Ovary (tissue), 3 donors: ENCODE results near the gene PROK2.

Experiments used
- EP300 ChIP-seq: sonication (generic); formaldehyde crosslinking; IDR thresholded peaks from one replicate; pipeline ENCODE4 v1.6.1; 2017; ENCODE audit warnings: antibody characterized with exemption
- POLR2A ChIP-seq: fragments of 450-650 bp; IDR thresholded peaks from one replicate; pipeline ENCODE4 v1.6.1; 2017; ENCODE audit warnings: antibody characterized with exemption, mild to moderate bottlenecking, moderate library complexity
- TF ChIP-seq, protein P1 (sequence below), 3 donors: fragments of 450-650 bp in 2 of 3; fragments of 200-600 bp in 1 of 3; IDR thresholded peaks; one replicate each; pipeline versions ENCODE4 v1.5.1 to v1.8.0; 2016 to 2022; ENCODE audit warnings: antibody characterized with exemption in 3 of 3, mild to moderate bottlenecking in 1 of 3
- donor health status: DM: no; HTN: no; CAD: no.

DNA sequence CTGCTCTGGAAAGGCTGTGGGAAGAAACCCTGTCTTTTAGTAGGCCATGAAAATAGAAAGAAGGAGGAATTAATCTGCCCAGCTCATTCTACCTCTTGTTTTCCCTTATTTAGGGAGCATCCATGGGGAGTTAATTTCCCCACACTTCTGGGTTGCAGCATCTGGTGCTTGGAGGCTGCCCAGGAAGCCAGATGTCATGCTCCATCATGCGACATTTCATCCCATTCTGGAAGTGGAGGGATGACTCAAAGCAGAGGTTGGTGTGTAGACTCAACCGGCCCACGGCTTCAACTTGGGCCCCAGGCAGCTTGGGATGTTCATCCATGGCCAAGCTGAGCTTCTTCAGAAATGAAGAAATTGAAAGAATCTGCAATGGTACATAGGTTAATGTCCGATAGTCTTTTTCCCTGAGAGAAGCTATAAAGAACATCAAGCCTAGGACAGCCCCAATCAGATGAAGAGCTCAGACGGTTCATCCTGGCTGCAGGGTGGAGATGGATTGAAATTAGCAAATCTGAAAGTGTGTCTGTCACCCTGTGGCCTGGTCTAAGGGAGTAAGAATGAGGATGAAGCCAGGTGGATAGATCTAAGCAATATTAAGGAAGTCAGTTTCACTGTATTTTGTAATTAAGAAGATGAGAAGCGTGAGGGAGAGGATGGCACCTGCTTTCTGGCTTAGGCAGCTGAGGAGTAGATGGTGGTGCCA lies 24.5 kb upstream of the PROK2 start:
- TF ChIP-seq EP300 (no peak), POLR2A (no peak)
- TF ChIP-seq, protein P1, sequence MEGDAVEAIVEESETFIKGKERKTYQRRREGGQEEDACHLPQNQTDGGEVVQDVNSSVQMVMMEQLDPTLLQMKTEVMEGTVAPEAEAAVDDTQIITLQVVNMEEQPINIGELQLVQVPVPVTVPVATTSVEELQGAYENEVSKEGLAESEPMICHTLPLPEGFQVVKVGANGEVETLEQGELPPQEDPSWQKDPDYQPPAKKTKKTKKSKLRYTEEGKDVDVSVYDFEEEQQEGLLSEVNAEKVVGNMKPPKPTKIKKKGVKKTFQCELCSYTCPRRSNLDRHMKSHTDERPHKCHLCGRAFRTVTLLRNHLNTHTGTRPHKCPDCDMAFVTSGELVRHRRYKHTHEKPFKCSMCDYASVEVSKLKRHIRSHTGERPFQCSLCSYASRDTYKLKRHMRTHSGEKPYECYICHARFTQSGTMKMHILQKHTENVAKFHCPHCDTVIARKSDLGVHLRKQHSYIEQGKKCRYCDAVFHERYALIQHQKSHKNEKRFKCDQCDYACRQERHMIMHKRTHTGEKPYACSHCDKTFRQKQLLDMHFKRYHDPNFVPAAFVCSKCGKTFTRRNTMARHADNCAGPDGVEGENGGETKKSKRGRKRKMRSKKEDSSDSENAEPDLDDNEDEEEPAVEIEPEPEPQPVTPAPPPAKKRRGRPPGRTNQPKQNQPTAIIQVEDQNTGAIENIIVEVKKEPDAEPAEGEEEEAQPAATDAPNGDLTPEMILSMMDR (IDR thresholded peaks at IDR 0.05): no peak
